Activated naive CD4-positive, alpha-beta T cell treated with anti-CD3 and anti-CD28 coated beads, Interleukin-2, amount 50 U/mL, for 24 hours (primary cell): ENCODE results near the gene SLC7A5.
"Not testable (repeated sequence)": the region's sequence is repeated elsewhere in the genome, so short reads cannot be mapped to it uniquely, and the experiment has no call there.

Experiments
- H3K27ac Mint-ChIP-seq: one replicate; pipeline ENCODE4 v1.8.0; 2021; ENCODE audit warnings: mild to moderate bottlenecking, mixed read lengths
- H3K27me3 Mint-ChIP-seq: one replicate; pipeline ENCODE4 v1.8.0; 2021; ENCODE audit warnings: mixed read lengths
- H3K36me3 Mint-ChIP-seq: one replicate; pipeline ENCODE4 v1.8.0; 2021; ENCODE audit warnings: mixed read lengths
- H3K4me1 Mint-ChIP-seq: one replicate; pipeline ENCODE4 v1.8.0; 2021; ENCODE audit warnings: mixed read lengths
- H3K4me3 Mint-ChIP-seq: one replicate; pipeline ENCODE4 v1.8.0; 2021; ENCODE audit warnings: mild to moderate bottlenecking, mixed read lengths
- H3K9me3 Mint-ChIP-seq: one replicate; pipeline ENCODE4 v1.8.0; 2021; ENCODE audit warnings: mixed read lengths

The SLC7A5 gene

DNA sequence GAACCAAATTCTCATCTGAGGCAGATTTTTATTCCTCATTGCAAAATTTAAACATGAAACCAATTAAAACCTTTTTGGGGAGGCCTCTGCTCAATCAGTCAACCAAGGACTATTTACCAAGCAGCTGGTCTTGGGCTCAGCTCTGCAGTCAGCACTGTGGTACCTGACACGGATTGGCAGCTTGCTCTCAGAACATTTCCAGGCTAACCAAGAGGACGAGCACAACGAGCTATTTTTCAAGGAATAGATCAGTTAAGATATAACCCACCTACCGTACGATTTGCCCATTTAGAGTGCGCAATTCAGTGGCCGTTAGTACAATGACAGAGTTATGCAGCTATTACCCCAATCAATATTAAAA lies 77.1 kb downstream of the SLC7A5 start:
- Mint-ChIP-seq H3K4me3 (no peak overlapping the region), H3K36me3 (no peaks in the 10 kb centered on the region), H3K4me1 (no peaks in the 10 kb centered on the region), H3K27me3 (no peaks in the 10 kb centered on the region), H3K9me3 (no peaks in the 10 kb centered on the region), H3K27ac (no peak overlapping the region)

DNA sequence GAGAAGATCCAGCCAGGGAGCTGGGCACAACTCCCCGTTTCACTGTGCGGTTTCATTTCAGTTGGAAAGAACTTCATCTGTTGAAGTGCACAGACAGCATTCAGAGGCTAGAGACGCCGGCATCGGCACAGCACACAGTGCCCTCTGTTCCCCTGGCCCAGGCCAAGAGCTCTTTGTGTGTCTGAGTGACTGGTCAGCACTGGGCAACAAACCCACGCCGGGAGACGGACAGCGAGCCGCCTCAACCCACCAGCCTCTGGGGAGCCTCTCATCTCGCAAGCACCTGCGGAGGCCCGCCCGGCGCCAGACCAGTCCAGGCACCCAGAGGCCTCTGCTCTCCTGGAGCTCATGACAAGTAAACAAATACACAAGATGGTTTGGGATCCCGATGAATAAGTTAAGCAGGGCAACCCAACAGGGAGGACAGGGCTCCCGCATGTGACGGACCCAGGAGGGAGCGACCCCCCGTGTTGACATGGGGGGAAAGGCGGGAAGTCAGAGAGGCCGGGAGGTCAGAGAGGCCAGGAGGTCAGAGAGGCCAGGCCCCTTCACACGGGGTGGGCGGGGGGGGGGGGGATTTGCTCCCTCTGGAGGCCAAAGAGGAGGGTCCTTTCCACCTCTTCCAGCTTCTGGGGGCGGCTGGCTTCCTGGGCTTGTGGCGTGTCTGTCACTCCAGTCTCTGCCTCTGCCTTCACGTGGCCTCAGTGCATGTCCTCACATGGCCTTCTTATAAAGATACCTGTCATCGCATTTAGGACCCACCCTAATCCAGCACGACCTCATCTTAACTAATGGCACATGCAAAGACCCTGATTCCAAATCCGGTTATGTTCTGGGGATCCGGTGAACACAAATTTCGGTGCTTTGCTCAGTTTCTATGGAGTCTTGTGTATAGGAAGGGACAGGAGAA lies 77.8 kb downstream of the SLC7A5 start:
- no peaks in the 10 kb centered on the region for H3K9me3 Mint-ChIP-seq
- H3K4me3 Mint-ChIP-seq = no peak overlapping the region
- no peaks in the 10 kb centered on the region for H3K27me3 Mint-ChIP-seq
- H3K27ac Mint-ChIP-seq = no peak overlapping the region
- no peaks in the 10 kb centered on the region for H3K4me1 Mint-ChIP-seq
- H3K36me3 Mint-ChIP-seq = no peaks in the 10 kb centered on the region

DNA sequence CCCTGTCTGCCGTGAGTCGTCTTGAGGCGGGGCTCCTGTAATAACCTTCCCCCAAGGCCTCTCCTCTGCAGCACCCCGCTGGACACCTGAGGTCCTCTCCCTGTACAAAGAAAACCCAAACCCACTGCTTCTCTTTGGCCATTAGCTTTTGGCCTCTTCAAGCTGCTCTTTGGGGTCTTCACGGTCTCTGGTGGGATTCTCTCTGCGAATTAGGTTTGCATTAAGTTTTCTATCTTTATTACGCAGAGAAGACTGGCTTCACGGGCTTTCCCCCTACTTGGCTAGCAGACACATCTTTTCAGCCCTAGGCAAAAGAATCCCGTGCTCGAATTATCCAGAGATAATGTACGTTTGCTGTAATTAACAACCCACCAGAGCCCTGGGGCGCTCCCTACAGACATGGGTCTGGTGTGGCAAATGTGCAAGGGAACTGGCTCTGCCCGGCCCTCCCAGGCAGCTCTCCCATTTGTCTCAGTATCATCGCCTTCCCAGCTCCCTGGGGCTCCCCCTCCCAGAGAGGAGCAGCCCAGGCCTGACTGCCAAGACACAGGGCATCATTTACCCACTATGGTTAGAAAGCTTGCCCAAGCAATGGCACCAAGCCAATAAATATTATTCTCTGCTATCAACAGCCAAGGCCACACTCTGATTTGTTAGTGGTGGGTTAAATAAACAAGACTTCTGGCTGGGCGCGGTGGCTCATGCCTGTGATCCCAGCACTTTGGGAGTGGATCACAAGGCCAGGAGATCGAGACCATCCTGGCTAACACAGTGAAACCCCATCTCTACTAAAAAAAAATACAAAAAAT lies 78.8 kb downstream of the SLC7A5 start:
- H3K36me3 Mint-ChIP-seq = no peaks in the 10 kb centered on the region
- H3K9me3 Mint-ChIP-seq = no peaks in the 10 kb centered on the region
- H3K27me3 Mint-ChIP-seq = no peaks in the 10 kb centered on the region
- H3K27ac Mint-ChIP-seq = no peak overlapping the region
- no peaks in the 10 kb centered on the region for H3K4me1 Mint-ChIP-seq
- H3K4me3 Mint-ChIP-seq = no peak overlapping the region

DNA sequence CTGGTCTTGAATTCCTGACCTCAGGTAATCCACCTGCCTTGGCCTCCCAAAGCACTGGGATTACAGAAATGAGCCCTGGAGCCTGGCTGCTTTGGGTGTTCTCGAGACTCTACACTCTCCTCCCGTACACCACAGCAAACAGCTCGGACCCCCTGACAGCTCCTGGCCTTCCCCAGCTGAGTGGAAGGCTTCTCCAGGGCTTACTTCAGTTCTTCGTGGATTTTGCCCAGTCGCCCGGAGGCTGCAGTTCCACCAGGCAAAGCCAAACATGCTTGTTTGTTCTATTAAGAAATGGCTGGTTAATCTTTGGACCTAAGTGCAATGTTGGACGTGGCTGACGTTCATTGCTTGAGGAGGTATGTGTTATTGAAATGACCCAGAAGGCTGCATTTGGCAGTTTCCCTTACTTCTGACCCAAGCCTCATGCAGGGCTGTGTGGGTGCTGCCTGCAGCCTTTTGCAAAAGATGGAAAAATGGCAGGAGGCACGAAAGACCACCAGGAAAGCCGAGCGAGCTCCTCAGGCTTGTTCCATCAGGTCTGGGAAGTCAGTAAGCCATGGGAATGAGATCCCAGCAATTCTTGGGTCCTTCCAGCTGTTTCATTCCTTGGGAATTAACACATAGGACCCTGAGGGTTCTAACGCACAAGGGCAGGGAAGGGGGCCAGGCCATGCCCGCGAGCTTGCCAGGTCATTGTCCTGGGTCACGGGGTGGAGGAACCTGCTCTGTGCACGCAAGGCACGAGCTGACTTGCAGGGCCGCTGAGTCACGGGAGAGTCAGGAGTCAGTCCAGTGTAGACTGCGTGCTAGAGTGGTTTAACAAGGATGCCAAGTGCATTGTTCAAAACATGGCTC lies 79.6 kb downstream of the SLC7A5 start:
- Mint-ChIP-seq H3K27me3 (no peaks in the 10 kb centered on the region), H3K4me3 (no peak overlapping the region), H3K4me1 (no peaks in the 10 kb centered on the region), H3K36me3 (no peaks in the 10 kb centered on the region), H3K9me3 (no peaks in the 10 kb centered on the region), H3K27ac (no peak overlapping the region)

DNA sequence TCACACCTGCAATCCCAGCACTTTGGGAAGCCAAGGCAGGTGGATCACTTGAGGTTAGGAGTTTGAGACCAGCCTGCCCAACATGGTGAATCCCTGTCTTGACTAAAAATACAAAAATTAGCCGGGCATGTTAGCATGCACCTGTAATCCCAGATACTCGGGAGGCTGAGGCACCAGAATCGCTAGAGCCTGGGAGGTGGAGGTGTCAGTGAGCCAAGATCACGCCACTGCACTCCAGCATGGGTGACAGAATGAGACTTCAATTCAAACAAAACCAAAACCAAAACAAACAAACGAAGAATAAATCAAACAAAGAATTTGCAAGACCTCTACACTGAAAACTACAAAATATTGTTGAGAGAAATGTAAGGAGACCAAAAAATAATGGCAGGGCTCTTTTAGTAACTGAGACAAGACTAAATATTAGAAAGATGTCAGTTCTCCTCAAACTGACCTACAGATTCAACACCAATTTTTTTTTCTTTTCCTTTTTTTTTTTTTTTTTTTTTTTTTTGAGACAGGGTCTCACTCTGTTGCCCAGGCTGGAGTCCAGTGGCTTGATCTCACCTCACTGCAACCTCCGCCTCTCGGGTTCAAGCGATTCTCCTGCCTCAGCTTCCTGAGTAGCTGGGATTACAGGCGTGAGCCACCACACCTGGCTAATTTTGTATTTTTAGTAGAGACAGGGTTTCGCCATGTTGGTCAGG lies 80.4 kb downstream of the SLC7A5 start:
- H3K9me3 Mint-ChIP-seq, H3K4me1 Mint-ChIP-seq, H3K4me3 Mint-ChIP-seq, H3K27me3 Mint-ChIP-seq, H3K36me3 Mint-ChIP-seq, H3K27ac Mint-ChIP-seq: not testable (repeated sequence)

DNA sequence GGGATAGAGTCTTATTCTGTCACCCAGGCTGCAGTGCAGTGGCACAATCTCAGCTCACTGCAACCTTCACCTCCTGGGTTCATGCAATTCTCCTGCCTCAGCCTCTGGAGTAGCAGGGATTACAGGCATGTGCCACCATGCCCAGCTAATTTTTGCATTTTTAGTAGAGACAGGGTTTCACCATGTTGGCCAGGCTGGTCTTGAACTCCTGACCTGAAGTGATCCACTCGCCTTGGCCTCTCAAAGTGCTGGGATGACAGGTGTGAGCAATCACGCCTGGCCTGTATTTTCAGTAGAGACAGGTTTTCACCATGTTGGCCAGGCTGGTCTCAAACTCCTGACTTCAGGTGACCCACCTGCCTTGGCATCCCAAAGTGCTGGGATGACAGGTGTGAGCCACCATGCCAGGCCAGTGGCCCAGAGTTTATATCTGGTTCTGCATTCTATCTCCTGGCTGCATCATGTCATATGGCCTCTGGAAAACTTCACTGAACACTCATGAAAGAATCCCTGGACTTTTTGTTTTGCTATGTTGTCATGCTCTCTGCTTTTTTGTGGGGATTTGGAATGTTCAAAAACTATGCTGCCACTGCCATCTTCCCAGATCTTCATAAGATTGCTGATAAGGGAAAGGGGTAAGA lies 81.7 kb downstream of the SLC7A5 start:
- not testable (repeated sequence) for H3K27ac Mint-ChIP-seq, H3K4me3 Mint-ChIP-seq, H3K27me3 Mint-ChIP-seq, H3K9me3 Mint-ChIP-seq, H3K36me3 Mint-ChIP-seq, H3K4me1 Mint-ChIP-seq

DNA sequence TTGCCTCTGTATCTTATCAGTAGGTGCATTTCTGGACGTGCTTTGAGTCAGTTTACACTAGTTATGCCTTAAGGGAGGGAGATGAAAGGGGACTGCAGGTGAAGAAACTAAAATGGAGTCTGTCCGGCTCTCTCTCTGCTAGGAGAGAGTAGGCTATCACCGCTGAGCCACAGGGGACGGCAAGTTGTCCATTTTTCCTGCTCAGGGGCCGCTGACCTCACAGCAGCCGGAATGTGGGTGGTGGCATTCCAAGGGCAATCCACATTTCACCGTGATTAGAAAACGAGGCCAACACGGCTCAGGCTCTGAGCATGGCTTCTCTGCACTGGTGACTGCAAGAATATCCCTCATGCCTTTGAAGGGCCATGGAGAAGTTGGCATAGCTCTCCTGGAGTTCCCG lies 84.5 kb downstream of the SLC7A5 start:
- H3K27me3 Mint-ChIP-seq = no peaks in the 10 kb centered on the region
- no peaks in the 10 kb centered on the region for H3K9me3 Mint-ChIP-seq
- no peak overlapping the region for H3K27ac Mint-ChIP-seq
- no peak overlapping the region for H3K4me3 Mint-ChIP-seq
- H3K36me3 Mint-ChIP-seq = no peaks in the 10 kb centered on the region
- peaks cover 21% of the 10 kb centered on the region for H3K4me1 Mint-ChIP-seq

DNA sequence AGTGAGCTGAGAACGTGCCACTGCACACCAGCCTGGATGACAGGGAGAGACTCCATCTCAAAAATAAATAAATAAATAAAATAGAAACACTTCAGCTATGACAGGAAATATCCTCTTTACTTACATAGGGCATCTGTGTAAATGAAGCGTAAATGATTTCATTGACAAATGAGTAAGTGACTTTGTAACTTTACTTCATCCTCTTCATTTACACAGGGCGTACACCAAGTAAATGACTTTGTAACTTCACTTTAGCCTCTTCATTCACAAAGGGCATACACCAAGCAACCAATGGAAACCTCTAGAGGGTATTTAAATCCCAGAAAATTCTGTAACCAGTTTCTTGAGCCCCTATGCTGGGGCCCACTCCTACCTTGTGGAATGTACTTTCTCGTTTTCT lies 87.3 kb downstream of the SLC7A5 start:
- Mint-ChIP-seq H3K36me3 (no peaks in the 10 kb centered on the region), H3K27me3 (no peaks in the 10 kb centered on the region), H3K4me1 (peaks cover 43% of the 10 kb centered on the region), H3K27ac (peak overlapping the region; percentile 30), H3K9me3 (no peaks in the 10 kb centered on the region), H3K4me3 (no peak overlapping the region)

DNA sequence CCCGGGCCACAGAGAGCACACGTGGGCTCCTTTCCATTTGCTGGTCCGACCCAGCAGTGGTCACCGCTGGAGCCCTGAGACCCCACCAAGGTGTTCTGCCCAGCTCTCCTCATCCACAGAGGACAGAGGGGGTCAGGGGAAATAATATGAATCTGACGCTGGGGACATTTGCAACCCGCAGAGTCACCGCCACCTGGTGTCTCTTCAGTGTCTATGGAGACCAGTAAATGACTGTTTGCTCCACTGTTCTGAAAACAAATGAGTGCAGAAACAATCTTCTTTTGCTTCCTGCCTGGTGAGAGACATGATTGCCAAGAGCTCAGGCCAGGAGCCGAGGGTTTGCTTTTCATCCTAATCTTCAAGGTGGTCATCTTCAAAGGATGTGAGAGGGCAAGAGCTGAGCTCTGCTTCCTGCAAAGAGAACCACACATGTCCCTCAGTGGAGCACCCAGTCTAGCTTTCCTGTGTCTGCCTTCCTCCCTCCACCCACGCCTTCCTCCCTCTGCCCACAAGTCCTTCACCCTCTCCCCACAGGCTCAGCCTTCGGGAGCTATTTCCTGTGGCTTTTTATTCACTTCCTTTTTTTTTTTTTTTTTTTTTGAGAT lies 88.8 kb downstream of the SLC7A5 start:
- Mint-ChIP-seq H3K9me3 (no peaks in the 10 kb centered on the region), H3K36me3 (no peaks in the 10 kb centered on the region), H3K27ac (peak overlapping the region; percentile 91), H3K27me3 (no peaks in the 10 kb centered on the region), H3K4me3 (peak overlapping the region; percentile 77), H3K4me1 (peaks cover 43% of the 10 kb centered on the region)
